HFFc6 (cell line): ENCODE measurements around the gene FOXP1. TPM values are rescaled to one million over a fixed set of nuclear protein-coding genes. Genes with fewer than 3 reads are reported as not detected.

Experiments used
- DNase-seq: peaks from one replicate; pipeline ENCODE4 v3.0.0-alpha.2; 2018
- H3K27ac Mint-ChIP-seq: 2 replicates; pipeline ENCODE4 v1.8.0; 2020; ENCODE audit warnings: mild to moderate bottlenecking, mixed read lengths
- H3K27me3 Mint-ChIP-seq: 2 replicates; pipeline ENCODE4 v1.8.0; 2021; ENCODE audit warnings: mild to moderate bottlenecking, moderate library complexity, mixed read lengths; ENCODE audit not compliant: insufficient read depth
- H3K36me3 Mint-ChIP-seq: 2 replicates; pipeline ENCODE4 v1.8.0; 2021; ENCODE audit warnings: low read depth, mixed read lengths
- H3K4me1 Mint-ChIP-seq: 2 replicates; pipeline ENCODE4 v1.8.0; 2020; ENCODE audit warnings: low read depth, mixed read lengths
- H3K4me3 Mint-ChIP-seq: 2 replicates; pipeline ENCODE4 v1.8.0; 2020; ENCODE audit warnings: mild to moderate bottlenecking, moderate library complexity, mixed read lengths
- H3K9me3 Mint-ChIP-seq: 2 replicates; pipeline ENCODE4 v1.8.0; 2020; ENCODE audit warnings: mild to moderate bottlenecking, mixed read lengths
- total RNA-seq, 6 experiments: library from RNA; stranded (reverse); fragmentation: NEBNext Ultra II Directional; extraction: Animal tissue kit (Norgen Biotek cat#: 25700); gene quantifications; 2 replicates in 1 of 6; 3 replicates in 5 of 6; pipeline ENCODE4 v1.2.3, GENCODE V29; 2021
- TF ChIP-seq, protein P1 (sequence below): fragments of 200-600 bp; sonication (generic); IDR thresholded peaks from 2 replicates; pipeline ENCODE4 v1.5.0; 2021; ENCODE audit warnings: antibody characterized with exemption, mild to moderate bottlenecking

FOXP1 gene
- total RNA-seq, 6 experiments from 2014 or later, result 32.2 to 59.3 (median 52.0) TPM

DNA sequence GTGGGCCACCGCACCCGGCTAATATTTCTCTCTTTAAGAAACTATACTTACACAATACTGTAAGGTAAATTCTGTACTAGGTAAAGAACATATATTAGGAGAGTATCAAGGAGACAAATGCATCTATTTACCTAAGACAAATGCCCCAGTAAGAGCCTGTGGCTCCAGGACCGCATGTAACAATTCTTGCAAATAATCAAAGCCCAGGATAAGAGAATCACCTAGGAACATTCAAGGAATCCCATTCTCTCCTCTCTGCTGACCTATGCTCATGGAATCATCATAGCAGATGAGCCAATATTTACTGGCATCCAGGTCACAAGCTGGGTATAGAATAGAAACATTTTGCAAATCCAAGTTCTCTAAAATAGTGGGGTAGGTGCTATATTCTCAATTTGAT, 347.7 kb downstream of the FOXP1 start:
- TF ChIP-seq, protein P1, sequence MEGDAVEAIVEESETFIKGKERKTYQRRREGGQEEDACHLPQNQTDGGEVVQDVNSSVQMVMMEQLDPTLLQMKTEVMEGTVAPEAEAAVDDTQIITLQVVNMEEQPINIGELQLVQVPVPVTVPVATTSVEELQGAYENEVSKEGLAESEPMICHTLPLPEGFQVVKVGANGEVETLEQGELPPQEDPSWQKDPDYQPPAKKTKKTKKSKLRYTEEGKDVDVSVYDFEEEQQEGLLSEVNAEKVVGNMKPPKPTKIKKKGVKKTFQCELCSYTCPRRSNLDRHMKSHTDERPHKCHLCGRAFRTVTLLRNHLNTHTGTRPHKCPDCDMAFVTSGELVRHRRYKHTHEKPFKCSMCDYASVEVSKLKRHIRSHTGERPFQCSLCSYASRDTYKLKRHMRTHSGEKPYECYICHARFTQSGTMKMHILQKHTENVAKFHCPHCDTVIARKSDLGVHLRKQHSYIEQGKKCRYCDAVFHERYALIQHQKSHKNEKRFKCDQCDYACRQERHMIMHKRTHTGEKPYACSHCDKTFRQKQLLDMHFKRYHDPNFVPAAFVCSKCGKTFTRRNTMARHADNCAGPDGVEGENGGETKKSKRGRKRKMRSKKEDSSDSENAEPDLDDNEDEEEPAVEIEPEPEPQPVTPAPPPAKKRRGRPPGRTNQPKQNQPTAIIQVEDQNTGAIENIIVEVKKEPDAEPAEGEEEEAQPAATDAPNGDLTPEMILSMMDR, result no peak
- Mint-ChIP-seq H3K27ac (no peak overlapping the region), H3K9me3 (no peaks in the 10 kb centered on the region), H3K27me3 (no peaks in the 10 kb centered on the region), H3K4me1 (no peaks in the 10 kb centered on the region), H3K4me3 (no peak overlapping the region), H3K36me3 (peaks cover 4% of the 10 kb centered on the region)
- DNase-seq, result no peak

GRCh38 chr3:71232895-71233294, 350.6 kb downstream of the FOXP1 start:
- no peak overlapping the region for H3K4me3 Mint-ChIP-seq
- no peaks in the 10 kb centered on the region; the same call in 1 of the 2 replicates for H3K36me3 Mint-ChIP-seq
- TF ChIP-seq, protein P1, result no peak
- H3K9me3 Mint-ChIP-seq, result no peaks in the 10 kb centered on the region
- no peaks in the 10 kb centered on the region for H3K27me3 Mint-ChIP-seq
- H3K27ac Mint-ChIP-seq, result no peak overlapping the region
- no peak for DNase-seq
- H3K4me1 Mint-ChIP-seq, result no peaks in the 10 kb centered on the region

DNA sequence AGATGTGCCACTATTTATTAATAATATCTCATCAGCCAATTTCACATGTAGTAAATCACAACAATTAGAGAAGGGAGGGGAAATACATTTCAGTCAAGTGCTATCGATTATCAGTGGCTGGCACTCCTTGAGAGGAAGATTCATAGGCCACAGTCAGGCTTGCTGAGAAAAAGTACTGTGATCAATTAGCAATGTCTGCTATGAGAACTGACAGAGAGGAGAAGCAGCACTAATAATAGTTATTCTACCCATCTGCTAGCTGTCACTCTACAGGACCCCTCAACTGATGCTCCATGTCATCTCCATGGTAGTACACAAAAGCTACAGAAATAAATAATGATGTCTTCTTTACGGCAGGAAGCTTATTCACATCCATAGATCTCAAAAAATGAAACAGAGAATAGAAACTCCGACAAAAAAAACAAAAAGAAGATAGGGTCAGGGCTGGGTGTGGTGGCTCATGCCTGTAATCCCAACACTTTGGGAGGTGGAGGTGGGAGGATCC, 351.3 kb downstream of the FOXP1 start:
- no peaks in the 10 kb centered on the region for H3K27me3 Mint-ChIP-seq
- peaks cover 3% of the 10 kb centered on the region for H3K4me1 Mint-ChIP-seq
- TF ChIP-seq, protein P1, result no peak
- H3K9me3 Mint-ChIP-seq, result no peaks in the 10 kb centered on the region
- no peak for DNase-seq
- no peak overlapping the region for H3K27ac Mint-ChIP-seq
- no peak overlapping the region for H3K4me3 Mint-ChIP-seq
- H3K36me3 Mint-ChIP-seq, result peaks cover 3% of the 10 kb centered on the region; the same call in 1 of the 2 replicates

DNA sequence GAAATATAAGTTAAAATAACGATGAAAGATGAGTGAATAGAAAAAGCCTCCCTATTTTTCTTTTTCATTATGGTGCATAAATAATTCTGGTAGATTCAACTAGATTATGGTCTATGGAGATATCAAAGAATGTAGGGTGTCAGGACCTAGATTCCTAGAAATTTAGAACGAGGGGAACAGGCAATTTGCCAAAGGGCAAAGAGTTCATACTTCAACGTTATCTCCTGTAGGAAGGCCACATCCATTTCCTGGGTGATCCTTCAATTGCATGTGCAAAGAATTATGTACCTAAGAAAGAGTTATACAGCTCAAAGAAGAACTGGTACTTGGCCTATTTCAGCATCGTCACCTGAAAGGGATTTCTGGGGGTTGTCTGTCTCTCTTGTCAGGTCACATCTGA, 351.8 kb downstream of the FOXP1 start:
- H3K4me1 Mint-ChIP-seq, result peaks cover 9% of the 10 kb centered on the region
- H3K27ac Mint-ChIP-seq, result no peak overlapping the region
- no peak overlapping the region for H3K4me3 Mint-ChIP-seq
- TF ChIP-seq, protein P1, result no peak
- H3K36me3 Mint-ChIP-seq, result peaks cover 6% of the 10 kb centered on the region; the same call in 1 of the 2 replicates
- no peak for DNase-seq
- H3K9me3 Mint-ChIP-seq, result no peaks in the 10 kb centered on the region
- no peaks in the 10 kb centered on the region for H3K27me3 Mint-ChIP-seq

DNA sequence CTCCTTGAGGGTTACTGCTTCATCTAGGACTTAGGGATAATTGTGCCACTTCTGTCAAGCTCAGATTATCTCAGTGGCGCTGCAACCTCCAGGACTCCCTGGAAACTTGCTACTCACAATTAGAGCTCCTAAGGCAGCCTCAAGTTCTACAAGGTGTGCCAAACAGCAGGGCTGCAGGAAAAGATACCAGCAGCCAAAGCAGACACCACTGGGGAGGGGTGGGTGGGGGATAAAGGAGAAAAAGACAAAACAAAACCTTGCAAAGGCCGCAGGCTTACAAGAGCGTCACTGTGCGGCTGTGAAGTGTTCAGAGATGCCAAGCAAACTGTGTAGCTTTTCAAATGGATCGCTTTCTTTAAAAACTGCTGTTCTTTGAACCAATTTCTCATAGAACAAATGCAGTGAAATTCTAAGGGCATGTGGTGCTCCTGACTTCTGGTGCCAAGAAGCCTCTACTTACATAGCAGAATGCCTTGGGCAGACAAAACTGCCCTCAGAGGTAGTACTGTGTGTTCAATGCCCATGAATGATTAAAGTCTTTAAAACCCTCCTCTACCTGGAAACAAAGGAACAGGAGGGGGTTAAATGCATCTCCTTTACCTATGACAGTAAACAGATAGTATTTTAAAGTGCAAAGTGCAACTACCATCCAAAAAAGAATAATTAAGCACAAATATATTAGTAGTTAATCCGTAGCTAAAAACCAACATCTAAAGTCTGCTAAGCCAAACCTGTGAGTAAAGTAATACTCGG, 353.4 kb downstream of the FOXP1 start:
- H3K27ac Mint-ChIP-seq, result no peak overlapping the region
- TF ChIP-seq, protein P1, result no peak
- H3K4me3 Mint-ChIP-seq, result no peak overlapping the region
- H3K27me3 Mint-ChIP-seq, result no peaks in the 10 kb centered on the region; the same call in 1 of the 2 replicates
- peaks cover 6% of the 10 kb centered on the region; the same call in 1 of the 2 replicates for H3K36me3 Mint-ChIP-seq
- no peak for DNase-seq
- H3K9me3 Mint-ChIP-seq, result no peaks in the 10 kb centered on the region
- H3K4me1 Mint-ChIP-seq, result peaks cover 23% of the 10 kb centered on the region
